Fibroblast of peridontal ligament (primary cell): ENCODE results near the gene GSG1.
"Not testable (repeated sequence)": the region's sequence is repeated elsewhere in the genome, so short reads cannot be mapped to it uniquely, and the experiment has no call there.

Source experiments
- DNase-seq: peaks from one replicate; pipeline ENCODE4 v3.0.0-alpha.2; 2010; ENCODE audit errors: extremely low read depth

The GSG1 gene

GRCh38 chr12:13091832-13092231, 11.6 kb downstream of the GSG1 start:
- DNase-seq: no peak

- DNase-seq: no peak
Measured at GRCh38 chr12:13090054-13090453, 13.4 kb downstream of the GSG1 start.

- no peak for DNase-seq
Measured at GRCh38 chr12:13088496-13088895, 15.0 kb downstream of the GSG1 start.

- DNase-seq: no peak
Measured at GRCh38 chr12:13087766-13088165, 15.7 kb downstream of the GSG1 start.

GRCh38 chr12:13085968-13086686, 17.3 kb downstream of the GSG1 start:
- DNase-seq: no peak

GRCh38 chr12:13084898-13085640, 18.4 kb downstream of the GSG1 start:
- DNase-seq: no peak

GRCh38 chr12:13083638-13084037, 19.8 kb downstream of the GSG1 start:
- not testable (repeated sequence) for DNase-seq

GRCh38 chr12:13082861-13083260, 20.6 kb downstream of the GSG1 start:
- no peak for DNase-seq

- DNase-seq: no peak
Measured at GRCh38 chr12:13080266-13080665, 23.2 kb downstream of the GSG1 start.

- no peak for DNase-seq
Measured at GRCh38 chr12:13079440-13079906, 24.0 kb downstream of the GSG1 start.

- DNase-seq: no peak
Measured at GRCh38 chr12:13075786-13076570, 27.5 kb downstream of the GSG1 start.

GRCh38 chr12:13075118-13075480, 28.4 kb downstream of the GSG1 start:
- no peak for DNase-seq

GRCh38 chr12:13074396-13075117, 28.9 kb downstream of the GSG1 start:
- DNase-seq: no peak

GRCh38 chr12:13073173-13073572, 30.3 kb downstream of the GSG1 start:
- no peak for DNase-seq

GRCh38 chr12:13071305-13072280, 31.9 kb downstream of the GSG1 start:
- DNase-seq: no peak

GRCh38 chr12:13069380-13069779, 34.1 kb downstream of the GSG1 start:
- DNase-seq: no peak

GRCh38 chr12:13067322-13067721, 36.1 kb downstream of the GSG1 start:
- DNase-seq: no peak

GRCh38 chr12:13066459-13066858, 37.0 kb downstream of the GSG1 start:
- DNase-seq: no peak

- DNase-seq: no peak
Measured at GRCh38 chr12:13066014-13066413, 37.5 kb downstream of the GSG1 start.

GRCh38 chr12:13062669-13063068, 40.8 kb downstream of the GSG1 start:
- DNase-seq: no peak

GRCh38 chr12:13061377-13061776, 42.1 kb downstream of the GSG1 start:
- no peak for DNase-seq
